GM18520 (cell line): ENCODE data around the gene RPTOR.
A peak's percentile ranks its signal among the peaks of the same experiment; 100 is the strongest.

Experiments
- ATAC-seq: cut with Tn5 transposase; IDR thresholded peaks from one replicate; pipeline ENCODE4 v1.9.1; 2021; ENCODE audit not compliant: unreplicated experiment

Gene RPTOR

GRCh38 chr17:80822021-80822699, 277.5 kb downstream of the RPTOR start:
- ATAC-seq = no peak

GRCh38 chr17:80822700-80823410, 278.2 kb downstream of the RPTOR start:
- no peak for ATAC-seq

GRCh38 chr17:80824549-80825470, 280.2 kb downstream of the RPTOR start:
- no peak for ATAC-seq

- no peak for ATAC-seq
These were observed 281.1 kb downstream of the RPTOR start for GRCh38 chr17:80825471-80826345.

GRCh38 chr17:80826346-80826954, 281.8 kb downstream of the RPTOR start:
- no peak for ATAC-seq

- no peak for ATAC-seq
These were observed 282.5 kb downstream of the RPTOR start for GRCh38 chr17:80826955-80827645.

GRCh38 chr17:80827646-80828643, 283.3 kb downstream of the RPTOR start:
- ATAC-seq = no peak

GRCh38 chr17:80829166-80829813, 284.7 kb downstream of the RPTOR start:
- ATAC-seq = no peak

- no peak for ATAC-seq
These were observed 285.6 kb downstream of the RPTOR start for GRCh38 chr17:80830020-80830780.

GRCh38 chr17:80831491-80831890, 286.9 kb downstream of the RPTOR start:
- ATAC-seq = no peak

GRCh38 chr17:80832266-80832676, 287.6 kb downstream of the RPTOR start:
- ATAC-seq = no peak

- peak; percentile 76 for ATAC-seq
These were observed 288.4 kb downstream of the RPTOR start for GRCh38 chr17:80832888-80833583.

- ATAC-seq = no peak
These were observed 289.6 kb downstream of the RPTOR start for GRCh38 chr17:80833952-80834892.

GRCh38 chr17:80834893-80835275, 290.2 kb downstream of the RPTOR start:
- ATAC-seq = no peak
